ENCODE data around the gene KRTAP5-9. TPM values are rescaled to one million over a fixed set of nuclear protein-coding genes. Genes with fewer than 3 reads are reported as not detected.
"Not testable (repeated sequence)": the region's sequence is repeated elsewhere in the genome, so short reads cannot be mapped to it uniquely, and the experiment has no call there.

KRTAP5-9 gene
- 0.18 and 0.39 TPM in 2 replicates for total RNA-seq

GRCh38 chr11:71548120-71548519, at the start of gene KRTAP5-9:
TSS of gene KRTAP5-9 (plus strand) at chr11:71548420. CDS start at chr11:71548658, 238 bp downstream.
- intact Hi-C loops (cut with micrococcal nuclease) = no loop called here

DNA sequence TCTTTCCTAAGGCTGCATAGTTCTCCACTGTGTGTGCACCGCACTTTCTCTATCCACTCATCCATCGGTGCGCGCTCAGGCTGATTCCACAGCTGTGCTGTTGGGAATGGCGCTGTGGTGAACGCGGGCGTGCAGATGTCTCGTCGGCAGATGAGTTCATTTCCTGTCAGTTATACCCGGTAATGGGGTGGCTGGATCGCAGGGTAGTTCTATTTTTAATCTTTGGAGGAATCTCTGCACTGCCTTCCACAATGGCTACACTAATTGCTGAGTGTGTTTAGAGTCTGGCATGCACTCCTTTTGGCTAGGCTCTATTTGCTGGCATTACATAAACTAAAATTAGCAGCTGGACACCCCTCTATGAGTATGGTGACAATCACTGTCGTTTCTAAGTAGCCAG, 49.1 kb upstream of the KRTAP5-9 start:
- intact Hi-C loops (cut with micrococcal nuclease) = no loop called here

GRCh38 chr11:71499546-71499945, 48.7 kb upstream of the KRTAP5-9 start:
- intact Hi-C loops (cut with micrococcal nuclease) = no loop called here

DNA sequence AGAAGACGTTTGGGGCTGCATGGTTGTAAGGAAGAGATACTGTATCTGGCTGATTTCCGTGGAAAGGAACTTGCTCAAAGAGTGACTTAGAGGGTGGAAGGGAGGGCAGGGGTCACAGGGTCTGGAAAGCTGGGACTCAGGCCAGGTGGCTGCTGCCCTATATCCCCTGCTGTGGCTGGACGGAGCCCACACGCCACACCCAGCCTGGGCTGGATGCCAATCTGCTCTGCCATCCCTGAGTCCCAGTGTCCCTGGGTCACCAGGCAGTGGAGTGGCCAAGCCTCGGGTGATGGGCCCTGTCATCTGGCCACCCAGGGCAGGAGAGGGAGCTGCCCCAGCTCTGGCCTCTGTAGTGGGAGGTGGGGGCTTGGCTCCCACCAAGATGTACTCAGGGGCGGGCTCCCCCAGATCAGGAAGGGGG, 47.6 kb upstream of the KRTAP5-9 start:
- intact Hi-C loops (cut with micrococcal nuclease) = no loop called here

DNA sequence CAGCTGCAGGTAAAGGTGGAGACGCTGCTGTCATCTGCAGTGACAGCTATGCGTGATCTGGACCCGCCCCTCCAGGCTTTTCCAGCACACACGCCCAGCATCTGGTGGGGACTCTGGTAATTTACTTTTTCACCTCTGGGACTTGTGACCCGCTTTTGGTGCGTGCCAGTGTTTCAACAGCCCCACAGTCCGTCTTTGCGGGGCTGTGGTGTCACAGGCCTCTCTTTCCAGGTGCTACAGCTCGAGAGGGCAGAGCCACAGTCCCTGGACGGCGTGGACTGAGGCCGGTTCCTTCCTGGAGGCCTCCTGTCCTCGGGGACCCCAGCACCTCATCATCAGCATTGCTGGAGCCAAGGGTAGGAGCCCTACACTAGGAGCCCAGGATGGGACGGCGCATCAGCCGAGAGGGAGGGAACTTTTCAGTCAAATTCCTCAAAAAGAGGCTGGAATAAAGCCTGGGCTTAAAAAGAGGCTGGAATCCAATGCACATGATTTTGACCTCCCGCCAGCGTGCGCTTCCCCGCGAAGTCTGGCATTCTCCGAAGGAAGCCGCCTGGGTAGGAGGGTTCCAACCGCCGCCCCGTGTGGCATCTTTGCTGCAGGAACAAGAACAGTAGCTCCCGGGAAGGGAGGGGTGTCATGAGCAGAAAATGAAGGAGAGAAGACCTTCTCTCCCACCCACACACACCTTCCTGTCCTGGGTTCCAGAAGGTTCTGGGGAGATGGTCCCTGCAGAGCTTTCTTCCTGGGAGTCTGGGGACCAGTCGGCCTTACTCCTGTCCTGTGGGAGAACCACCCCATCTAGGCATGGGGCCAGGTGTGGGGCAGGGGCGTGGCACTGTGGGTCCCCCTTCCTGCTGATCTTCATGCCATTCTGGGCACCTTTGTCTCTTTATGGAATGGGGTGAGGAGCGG, 46.9 kb upstream of the KRTAP5-9 start:
- intact Hi-C loops (cut with micrococcal nuclease) = no loop called here

DNA sequence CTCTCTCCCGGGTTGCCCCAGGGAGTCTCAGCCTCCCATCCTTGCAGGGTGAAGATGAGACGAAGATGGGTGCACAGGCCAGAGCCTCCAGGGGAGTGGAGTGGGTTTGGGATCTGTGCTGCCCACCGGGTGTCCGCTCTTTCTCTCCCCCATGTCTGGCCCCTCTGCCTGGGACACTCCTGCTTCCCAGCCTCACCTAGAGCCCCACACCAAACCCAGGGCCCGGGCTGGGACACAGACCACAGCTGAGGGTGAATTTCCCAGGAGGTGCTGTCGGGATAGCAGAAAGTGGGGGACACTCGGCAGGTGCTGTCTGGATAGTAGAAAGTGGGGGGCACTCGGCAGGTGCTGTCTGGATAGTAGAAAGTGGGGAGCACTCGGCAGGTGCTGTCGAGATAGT, 46.2 kb upstream of the KRTAP5-9 start:
- intact Hi-C loops (cut with micrococcal nuclease) = no loop called here

- intact Hi-C loops (cut with micrococcal nuclease) = no loop called here
These were observed 45.3 kb upstream of the KRTAP5-9 start for GRCh38 chr11:71502871-71503435.

GRCh38 chr11:71504531-71504930, 43.7 kb upstream of the KRTAP5-9 start:
- intact Hi-C loops (cut with micrococcal nuclease) = no loop called here

GRCh38 chr11:71505001-71505400, 43.2 kb upstream of the KRTAP5-9 start:
- intact Hi-C loops (cut with micrococcal nuclease) = no loop called here

DNA sequence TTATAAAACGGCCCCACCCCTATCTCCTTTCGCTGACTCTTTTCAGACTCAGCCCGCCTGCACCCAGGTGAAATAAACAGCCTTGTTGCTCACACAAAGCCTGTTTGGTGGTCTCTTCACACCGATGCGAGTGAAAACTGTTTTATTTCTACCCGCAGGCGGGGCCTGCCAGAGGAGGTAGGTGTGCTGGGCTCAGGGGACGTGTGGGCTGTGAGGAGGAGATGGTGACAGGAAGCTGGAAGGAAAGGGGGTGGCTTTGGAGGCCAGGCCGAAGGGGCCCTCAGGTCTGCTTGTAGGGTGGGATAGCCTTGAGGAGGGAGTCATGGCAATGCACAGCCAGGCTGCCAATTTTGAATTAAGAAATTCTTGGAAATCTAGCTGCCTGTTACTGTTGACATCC, 42.4 kb upstream of the KRTAP5-9 start:
- intact Hi-C loops (cut with micrococcal nuclease) = no loop called here

- intact Hi-C loops (cut with micrococcal nuclease) = no loop called here
These were observed 41.1 kb upstream of the KRTAP5-9 start for GRCh38 chr11:71507102-71507501.

GRCh38 chr11:71518506-71519471, 29.4 kb upstream of the KRTAP5-9 start:
- intact Hi-C loops (cut with micrococcal nuclease) = no loop called here

DNA sequence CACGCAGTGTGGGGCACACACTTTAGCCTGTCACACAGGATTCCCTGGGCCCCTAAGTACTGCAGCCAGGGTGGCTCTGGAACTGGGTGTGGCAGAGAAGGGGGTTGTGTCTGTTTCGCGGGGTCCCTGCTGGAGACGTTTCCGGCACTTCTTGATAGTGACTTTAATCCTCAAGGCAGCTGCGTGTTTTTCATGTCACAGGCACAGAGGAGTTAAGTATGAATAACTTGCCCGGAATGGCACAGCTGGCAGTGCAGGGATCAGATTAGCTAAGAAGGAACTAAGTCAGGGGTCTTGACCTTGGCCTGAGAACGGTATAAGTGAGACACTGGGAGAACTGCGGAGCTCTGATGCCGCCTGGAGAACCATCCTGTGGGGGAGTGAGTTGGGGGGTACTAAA, 28.7 kb upstream of the KRTAP5-9 start:
- intact Hi-C loops (cut with micrococcal nuclease) = no loop called here

GRCh38 chr11:71525188-71525937, 22.9 kb upstream of the KRTAP5-9 start:
- intact Hi-C loops (cut with micrococcal nuclease) = no loop called here

GRCh38 chr11:71525938-71526495, 22.2 kb upstream of the KRTAP5-9 start:
- intact Hi-C loops (cut with micrococcal nuclease) = no loop called here

DNA sequence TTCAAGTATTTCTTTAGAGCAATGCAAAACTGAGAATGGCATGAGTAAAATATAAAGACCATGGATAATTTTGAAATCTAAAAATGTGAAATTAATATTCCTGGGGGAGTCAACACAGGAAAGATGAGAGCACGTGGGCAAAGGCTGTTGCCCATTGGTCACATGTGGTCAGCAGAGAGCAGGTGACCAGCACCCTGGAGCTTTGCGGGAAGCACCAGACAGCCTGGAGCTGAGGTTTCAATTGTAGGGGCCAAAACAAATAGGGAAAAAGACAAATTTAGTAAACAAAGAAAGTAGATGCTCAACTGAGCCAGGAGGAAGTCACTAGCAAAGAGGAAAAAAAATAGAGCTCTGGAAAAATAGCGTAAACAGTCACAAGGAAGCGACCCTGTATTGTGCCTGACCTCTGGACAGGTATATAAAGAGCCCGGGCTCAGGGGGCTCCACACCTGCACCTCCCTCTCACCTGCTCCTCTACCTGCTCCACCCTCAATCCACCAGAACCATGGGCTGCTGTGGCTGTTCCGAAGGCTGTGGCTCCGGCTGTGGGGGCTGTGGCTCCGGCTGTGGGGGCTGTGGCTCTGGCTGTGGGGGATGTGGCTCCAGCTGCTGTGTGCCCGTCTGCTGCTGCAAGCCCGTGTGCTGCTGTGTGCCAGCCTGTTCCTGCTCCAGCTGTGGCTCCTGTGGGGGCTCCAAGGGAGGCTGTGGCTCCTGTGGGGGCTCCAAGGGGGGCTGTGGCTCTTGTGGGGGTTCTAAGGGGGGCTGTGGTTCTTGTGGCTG, 21.2 kb upstream of the KRTAP5-9 start, which contains the start of gene KRTAP5-7:
Gene KRTAP5-7 (plus strand): TSS at position 472 of the 780 bp plus-strand sequence. CDS start 34 bp downstream, at position 506.
- intact Hi-C loops (cut with micrococcal nuclease) = not testable (repeated sequence)

DNA sequence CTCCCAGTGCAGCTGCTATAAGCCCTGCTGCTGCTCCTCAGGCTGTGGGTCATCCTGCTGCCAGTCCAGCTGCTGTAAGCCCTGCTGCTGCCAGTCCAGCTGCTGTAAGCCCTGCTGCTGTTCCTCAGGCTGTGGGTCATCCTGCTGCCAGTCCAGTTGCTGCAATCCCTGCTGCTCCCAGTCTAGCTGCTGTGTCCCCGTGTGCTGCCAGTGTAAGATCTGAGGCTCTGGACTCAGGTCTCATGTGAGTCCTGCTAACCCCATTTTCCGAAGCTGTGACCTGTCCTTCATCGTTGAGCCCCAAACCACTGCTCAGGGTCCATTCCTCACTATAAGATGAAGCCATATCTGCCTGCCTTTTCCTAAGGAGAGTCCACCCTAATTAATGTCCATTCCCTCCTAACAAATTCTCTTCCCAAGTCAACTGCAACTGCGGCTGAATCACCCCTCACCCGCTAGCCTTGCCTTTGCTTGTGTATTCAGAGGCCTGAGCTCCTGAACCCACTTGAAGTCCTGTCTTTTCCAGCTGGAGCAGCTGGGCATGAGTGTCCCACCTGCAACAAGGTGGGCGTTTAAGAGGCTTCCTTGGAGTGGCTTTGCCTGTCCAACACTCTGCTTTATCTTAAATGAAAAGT, 20.5 kb upstream of the KRTAP5-9 start:
- intact Hi-C loops (cut with micrococcal nuclease) = no loop called here

DNA sequence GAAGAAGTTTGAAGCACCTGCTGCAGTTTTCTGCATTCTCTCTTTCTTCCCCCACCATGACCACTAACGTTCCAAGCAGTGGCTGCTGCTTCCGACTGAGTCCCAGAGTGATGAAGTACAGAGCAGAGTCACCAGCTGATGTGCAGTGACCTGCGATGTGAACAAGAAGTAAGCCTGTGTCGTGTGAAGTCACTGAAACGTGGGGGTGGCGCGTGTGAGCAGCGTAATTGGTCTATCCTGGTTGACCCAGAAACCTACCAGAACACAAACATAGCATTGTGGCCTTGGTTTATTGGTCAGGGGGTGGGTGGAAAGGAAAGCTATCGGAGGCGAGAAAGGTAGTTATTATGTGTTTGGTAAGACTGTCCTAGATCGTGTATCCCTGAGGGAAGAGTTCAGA, 17.6 kb upstream of the KRTAP5-9 start:
- intact Hi-C loops (cut with micrococcal nuclease) = no loop called here

DNA sequence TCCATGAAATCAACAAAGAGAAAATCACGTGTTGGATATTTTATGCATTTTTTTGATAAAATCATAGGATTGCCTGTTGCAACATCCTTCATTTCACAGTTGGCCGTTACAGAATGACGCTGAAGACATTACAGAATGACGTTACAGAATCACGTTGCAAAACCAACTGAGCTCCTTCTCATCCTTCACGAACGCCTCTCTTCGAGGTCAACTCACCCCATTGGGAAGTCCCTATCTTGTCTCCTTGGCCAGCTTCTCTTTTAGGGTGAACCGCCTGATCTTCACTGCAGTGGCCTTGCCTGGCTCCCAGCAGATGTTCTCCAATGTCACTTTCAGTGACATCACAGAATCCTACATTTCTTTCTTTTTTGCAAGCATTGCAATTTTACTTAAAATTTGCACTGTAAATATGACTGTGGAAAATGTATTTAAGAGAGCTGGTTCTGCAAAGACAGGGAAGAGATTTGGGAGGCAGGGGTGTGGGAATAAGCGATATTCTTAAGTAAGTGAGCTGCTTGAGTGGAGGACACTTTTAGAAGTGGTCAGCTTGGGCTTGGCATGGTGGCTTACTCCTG, 16.1 kb upstream of the KRTAP5-9 start:
- intact Hi-C loops (cut with micrococcal nuclease) = no loop called here
